B cell (primary cell): ENCODE results near the gene ICAM5. TPM values are rescaled to one million over a fixed set of nuclear protein-coding genes. Genes with fewer than 3 reads are reported as not detected.

Experiments used
- ATAC-seq: fragments of 200-7000 bp; cut with Tn5 transposase; one replicate; pipeline ENCODE4 v1.10.0; 2021; ENCODE audit warnings: low read depth, mild to moderate bottlenecking, moderate number of reproducible peaks, moderate library complexity
- CTCF ChIA-PET: fragments of 350-600 bp; sonication (Branson Sonifier 250); formaldehyde crosslinking; loops from one replicate; lab custom pipeline; 2021; ENCODE audit warnings: antibody characterized with exemption, inconsistent platforms; lab: Charles Lee
- POLR2A ChIA-PET: fragments of 350-600 bp; sonication (Branson Sonifier 250); formaldehyde crosslinking; loops from one replicate; lab custom pipeline; 2021; ENCODE audit warnings: antibody characterized with exemption; lab: Charles Lee
- DNase-seq: peaks from one replicate; pipeline ENCODE4 v3.0.0; 2013
- H2AFZ ChIP-seq: 2 replicates; pipeline ENCODE4 v1.6.1; 2012; ENCODE audit warnings: mild to moderate bottlenecking, low read depth, low read length; ENCODE audit not compliant: insufficient read depth, poor library complexity, severe bottlenecking
- H3K27ac ChIP-seq, 2 donors: 1 replicate in 1 of 2; 2 replicates in 1 of 2; pipeline ENCODE4 v1.5.1; 2012 to 2013; ENCODE audit warnings: low read length in 2 of 2, mild to moderate bottlenecking in 2 of 2, moderate library complexity in 1 of 2
- H3K27me3 ChIP-seq, 4 experiments: fragments of 200-600 bp in 1 of 4; sonication (generic) in 1 of 4; replicated peaks in 1 of 4; 1 replicate in 2 of 4; 2 replicates in 2 of 4; pipeline versions ENCODE4 v1.6.1 to v1.7.0; 2013 to 2016; ENCODE audit warnings: low read length in 3 of 4, mild to moderate bottlenecking in 2 of 4, mixed read lengths in 1 of 4, moderate library complexity in 1 of 4; ENCODE audit not compliant: insufficient read depth in 4 of 4, control insufficient read depth in 3 of 4; ENCODE audit errors: control extremely low read depth in 1 of 4
- H3K36me3 ChIP-seq, 2 experiments: replicated peaks in 1 of 2; 1 replicate in 1 of 2; 2 replicates in 1 of 2; pipeline versions ENCODE4 v1.6.1 to v1.7.1; 2013; ENCODE audit warnings: low read length in 1 of 2; ENCODE audit not compliant: insufficient read depth in 2 of 2, control insufficient read depth in 1 of 2; ENCODE audit errors: control extremely low read depth in 1 of 2, extremely low read depth in 1 of 2
- H3K4me1 ChIP-seq, 2 donors: fragments of 200-600 bp in 1 of 2; sonication (generic) in 1 of 2; 1 replicate in 1 of 2; 2 replicates in 1 of 2; pipeline versions ENCODE4 v1.5.1 to v1.6.1; 2013 to 2017; ENCODE audit warnings: low read length in 2 of 2; ENCODE audit not compliant: control insufficient read depth in 2 of 2, insufficient read depth in 2 of 2
- H3K4me2 ChIP-seq: replicated peaks from 2 replicates; pipeline ENCODE3; 2012; ENCODE audit warnings: mild to moderate bottlenecking, low read depth, low read length; ENCODE audit not compliant: poor library complexity, severe bottlenecking
- H3K4me3 ChIP-seq, 5 experiments: fragments of 200-600 bp in 1 of 5; sonication (generic) in 1 of 5; 1 replicate in 3 of 5; 2 replicates in 2 of 5; pipeline versions ENCODE4 v1.5.1 to v1.7.0; 2011 to 2016; ENCODE audit warnings: low read length in 4 of 5, mild to moderate bottlenecking in 4 of 5, low read depth in 2 of 5, control low read depth in 1 of 5, moderate library complexity in 1 of 5; ENCODE audit not compliant: insufficient read depth in 1 of 5; ENCODE audit errors: control extremely low read depth in 1 of 5, extremely low read depth in 1 of 5
- H3K79me2 ChIP-seq: fragments of 200-600 bp; sonication (generic); one replicate; pipeline ENCODE4 v1.6.0; 2016; ENCODE audit warnings: low read length; ENCODE audit not compliant: control insufficient read depth, insufficient read depth
- H3K9ac ChIP-seq: fragments of 200-600 bp; sonication (generic); 2 replicates; pipeline ENCODE4 v1.6.1; 2017; ENCODE audit warnings: mild to moderate bottlenecking, low read length, moderate library complexity
- H3K9me3 ChIP-seq, 3 donors: one replicate each; pipeline versions ENCODE4 v1.6.1 to v1.7.1; 2013; ENCODE audit warnings: low read length in 2 of 3; ENCODE audit not compliant: control insufficient read depth in 2 of 3, insufficient read depth in 1 of 3; ENCODE audit errors: control extremely low read depth in 1 of 3
- H4K20me1 ChIP-seq: 2 replicates; pipeline ENCODE4 v1.6.0; 2012; ENCODE audit warnings: mild to moderate bottlenecking, low read length; ENCODE audit not compliant: insufficient read depth, control insufficient read depth, poor library complexity, severe bottlenecking
- H3K27ac Mint-ChIP-seq: one replicate; pipeline ENCODE4 v1.8.0; 2021; ENCODE audit warnings: mixed read lengths
- H3K27me3 Mint-ChIP-seq: one replicate; pipeline ENCODE4 v1.8.0; 2021; ENCODE audit warnings: mixed read lengths
- H3K4me1 Mint-ChIP-seq: one replicate; pipeline ENCODE4 v1.8.0; 2021; ENCODE audit warnings: mixed read lengths
- H3K4me3 Mint-ChIP-seq: one replicate; pipeline ENCODE4 v1.8.0; 2021; ENCODE audit warnings: mixed read lengths
- H3K9me3 Mint-ChIP-seq: one replicate; pipeline ENCODE4 v1.8.0; 2022; ENCODE audit warnings: mixed read lengths; ENCODE audit not compliant: insufficient read depth
- EZH2 ChIP-seq: IDR thresholded peaks from 2 replicates; pipeline ENCODE4 v1.6.1; 2012; ENCODE audit warnings: borderline replicate concordance, low read depth, mild to moderate bottlenecking, moderate library complexity, low read length; ENCODE audit not compliant: insufficient read depth, poor library complexity, severe bottlenecking
- WGBS: methylation state at CpG from one replicate; pipeline ENCODE4 v1.1.5; 2013; ENCODE audit warnings: missing lambda C conversion rate; ENCODE audit not compliant: insufficient coverage; 5-methylcytosine and 5-hydroxymethylcytosine counted together
- intact Hi-C: fragments of 100-400 bp; cut with micrococcal nuclease; formaldehyde crosslinking; loops from one replicate; pipeline ENCODE4 v1.10.0; 2022
- polyA plus RNA-seq: library from polyadenylated mRNA; depleted of rRNA; stranded (reverse); fragments of >200 nt; gene quantifications from 2 replicates; pipeline ENCODE4 v1.2.3, GENCODE V29; 2012
- total RNA-seq, 2 donors: library from RNA; stranded (reverse); fragments of 120-200 nt in 1 of 2; gene quantifications; 1 replicate in 1 of 2; 2 replicates in 1 of 2; pipeline versions ENCODE4 v1.2.3 to v1.2.4, GENCODE V29; 2013 to 2022
- TF ChIP-seq, protein P1 (sequence below): fragments of 200-600 bp; IDR thresholded peaks from one replicate; pipeline ENCODE4 v1.8.0; 2022; ENCODE audit warnings: antibody characterized with exemption, mild to moderate bottlenecking

ICAM5 gene
- total and polyA plus RNA-seq, 2 donors (not counting 1 experiment from before 2014, with no cell fraction given), result 0.54 TPM; not detected in 1

- peak overlapping the region; percentile 96 for H3K4me3 Mint-ChIP-seq
- Histone ChIP-seq H3K9me3 (no peaks in the 10 kb centered on the region), H2AFZ (peak overlapping the region; percentile 89), H3K27ac (peak overlapping the region in 1 of 2 donors; percentile 55), H3K4me3 (peak overlapping the region in 4 of 5 experiments; percentile 79 to 91 (median 82)), H3K4me2 (peak overlapping the region; percentile 81), H3K27me3 (no peaks in the 10 kb centered on the region), H3K9ac (peak overlapping the region; percentile 76), H3K36me3 (peaks cover 0 to 25% of the 10 kb centered on the region in 2 experiments), H4K20me1 (peaks cover 6% of the 10 kb centered on the region), H3K79me2 (no peaks in the 10 kb centered on the region), H3K4me1 (peaks cover 6 to 14% of the 10 kb centered on the region in 2 donors)
- H3K4me1 Mint-ChIP-seq, result peaks cover 14% of the 10 kb centered on the region
- ChIA-PET CTCF (no interaction called here), POLR2A (interaction anchor here (0.6 to 0.9 kb wide), 3 partner anchors 25 to 58 kb away, joined by 3 to 8 read pairs (median 4); no protein-coding TSS in a partner anchor)
- H3K27me3 Mint-ChIP-seq, result no peaks in the 10 kb centered on the region
- H3K9me3 Mint-ChIP-seq, result no peaks in the 10 kb centered on the region
- 88% methylated on average over 16 of the region's 19 CpGs for WGBS
- H3K27ac Mint-ChIP-seq, result peak overlapping the region; percentile 81
- intact Hi-C loops, result loop anchor here (1.0 kb wide), 2 partner anchors 17 to 46 kb away; partner anchors contain the start of gene RAVER1
- peak; percentile 28 for DNase-seq
- TF ChIP-seq, protein P1, sequence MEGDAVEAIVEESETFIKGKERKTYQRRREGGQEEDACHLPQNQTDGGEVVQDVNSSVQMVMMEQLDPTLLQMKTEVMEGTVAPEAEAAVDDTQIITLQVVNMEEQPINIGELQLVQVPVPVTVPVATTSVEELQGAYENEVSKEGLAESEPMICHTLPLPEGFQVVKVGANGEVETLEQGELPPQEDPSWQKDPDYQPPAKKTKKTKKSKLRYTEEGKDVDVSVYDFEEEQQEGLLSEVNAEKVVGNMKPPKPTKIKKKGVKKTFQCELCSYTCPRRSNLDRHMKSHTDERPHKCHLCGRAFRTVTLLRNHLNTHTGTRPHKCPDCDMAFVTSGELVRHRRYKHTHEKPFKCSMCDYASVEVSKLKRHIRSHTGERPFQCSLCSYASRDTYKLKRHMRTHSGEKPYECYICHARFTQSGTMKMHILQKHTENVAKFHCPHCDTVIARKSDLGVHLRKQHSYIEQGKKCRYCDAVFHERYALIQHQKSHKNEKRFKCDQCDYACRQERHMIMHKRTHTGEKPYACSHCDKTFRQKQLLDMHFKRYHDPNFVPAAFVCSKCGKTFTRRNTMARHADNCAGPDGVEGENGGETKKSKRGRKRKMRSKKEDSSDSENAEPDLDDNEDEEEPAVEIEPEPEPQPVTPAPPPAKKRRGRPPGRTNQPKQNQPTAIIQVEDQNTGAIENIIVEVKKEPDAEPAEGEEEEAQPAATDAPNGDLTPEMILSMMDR, result no peak
- no peak for TF ChIP-seq EZH2
- ATAC-seq, result no peak
Observed at GRCh38 chr19:10316229-10317044, 26.7 kb downstream of the ICAM5 start.
